NCI-H526 (cell line): ENCODE data around the gene CHMP3.

ENCODE experiments used
- DNase-seq, 2 experiments: peaks; one replicate each; lab custom pipeline; 2025; lab: John Stamatoyannopoulos, UW

CHMP3 gene

GRCh38 chr2:86466306-86466705 lies 96.9 kb downstream of the CHMP3 start:
- DNase-seq: no peak

GRCh38 chr2:86464652-86465051 lies 98.6 kb downstream of the CHMP3 start:
- no peak for DNase-seq

DNA sequence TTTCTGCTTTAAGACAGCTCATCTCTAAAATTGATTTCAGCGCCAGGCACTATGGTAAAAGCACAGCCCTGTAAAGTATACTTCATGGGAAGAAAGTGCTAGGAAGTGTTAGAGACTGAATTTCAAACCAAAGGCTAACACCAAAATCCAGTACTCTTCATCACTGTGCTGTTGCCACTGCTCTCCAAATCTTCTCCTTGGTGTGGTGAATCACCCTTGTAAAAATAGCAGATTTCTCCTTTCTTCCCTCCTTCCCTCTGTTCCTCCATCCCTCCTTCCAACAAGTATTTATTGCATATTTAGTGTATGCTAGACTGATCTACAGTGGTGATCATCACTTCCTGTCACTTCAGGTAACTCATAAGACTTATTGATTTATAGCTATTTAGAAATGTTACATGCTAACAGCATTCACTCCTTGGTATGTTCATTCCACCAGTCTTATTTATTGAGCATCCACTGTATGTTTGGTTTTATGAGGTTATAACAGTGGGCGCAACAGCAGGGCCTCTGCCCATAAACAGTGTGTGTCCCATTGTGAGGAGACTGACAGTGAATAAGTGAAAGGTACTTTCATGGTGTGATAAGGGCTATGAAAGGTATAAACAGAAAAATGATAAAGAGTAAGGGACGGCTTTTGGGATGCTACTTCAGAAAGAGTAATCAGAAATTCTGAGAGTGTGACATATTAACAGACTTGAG lies 102.0 kb downstream of the CHMP3 start:
- DNase-seq: no peak

DNA sequence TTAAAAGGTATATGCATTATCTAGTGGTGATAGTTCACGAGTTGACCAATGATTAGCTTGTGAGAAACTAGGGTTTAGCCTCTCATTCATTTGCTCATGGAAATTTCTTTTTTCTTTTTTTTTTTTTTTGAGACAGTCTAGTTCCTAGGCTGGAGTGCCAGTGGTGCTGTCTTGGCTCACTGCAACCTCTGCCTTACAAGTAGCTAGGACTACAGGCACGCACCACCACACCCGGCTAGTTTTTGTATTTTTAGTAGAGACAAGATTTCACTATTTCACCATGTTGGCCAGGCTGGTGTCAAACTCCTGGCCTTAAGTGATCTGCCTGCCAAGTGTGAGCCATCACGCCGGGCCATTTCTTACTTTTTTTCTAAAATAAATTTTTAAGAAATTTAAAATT lies 108.1 kb downstream of the CHMP3 start:
- DNase-seq: no peak

GRCh38 chr2:86454238-86454637 lies 109.0 kb downstream of the CHMP3 start:
- DNase-seq: no peak

DNA sequence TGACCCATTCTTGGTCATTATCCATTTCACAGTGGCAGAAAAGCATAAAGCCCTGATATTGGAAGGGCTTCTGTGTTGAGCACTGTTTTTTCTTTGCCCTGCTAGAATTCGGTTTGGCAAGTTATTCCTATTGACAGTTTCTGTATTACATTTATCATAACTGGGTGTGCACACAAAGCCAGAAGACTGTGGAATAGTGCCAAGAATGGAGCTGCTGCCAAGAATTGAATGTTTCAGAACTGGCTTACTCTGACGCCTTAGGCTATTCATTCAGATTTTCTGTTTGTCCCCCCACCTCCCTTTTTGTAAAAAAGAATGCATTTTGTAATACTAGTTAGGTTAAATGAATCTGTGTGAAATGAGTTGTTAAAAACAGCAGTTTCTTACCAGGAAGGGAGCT lies 109.4 kb downstream of the CHMP3 start:
- no peak for DNase-seq
